IPS-18a (cell line): ENCODE data around the gene AGER.

ENCODE experiments used
- H3K27ac ChIP-seq: one replicate; pipeline ENCODE4 v1.5.1; 2013; ENCODE audit warnings: low read length
- H3K27me3 ChIP-seq: one replicate; pipeline ENCODE4 v1.6.1; 2013; ENCODE audit warnings: mild to moderate bottlenecking, low read length; ENCODE audit not compliant: control insufficient read depth, insufficient read depth
- H3K36me3 ChIP-seq: one replicate; pipeline ENCODE4 v1.6.1; 2013; ENCODE audit warnings: low read depth, low read length; ENCODE audit not compliant: control insufficient read depth
- H3K4me1 ChIP-seq: one replicate; pipeline ENCODE4 v1.6.1; 2013; ENCODE audit warnings: low read depth, low read length; ENCODE audit not compliant: control insufficient read depth
- H3K4me3 ChIP-seq: one replicate; pipeline ENCODE4 v1.5.1; 2013; ENCODE audit warnings: low read length
- H3K9ac ChIP-seq: one replicate; pipeline ENCODE4 v1.6.1; 2013; ENCODE audit warnings: mild to moderate bottlenecking, low read length, moderate library complexity
- H3K9me3 ChIP-seq: one replicate; pipeline ENCODE4 v1.6.1; 2013; ENCODE audit warnings: low read depth, low read length; ENCODE audit not compliant: control insufficient read depth

AGER gene

DNA sequence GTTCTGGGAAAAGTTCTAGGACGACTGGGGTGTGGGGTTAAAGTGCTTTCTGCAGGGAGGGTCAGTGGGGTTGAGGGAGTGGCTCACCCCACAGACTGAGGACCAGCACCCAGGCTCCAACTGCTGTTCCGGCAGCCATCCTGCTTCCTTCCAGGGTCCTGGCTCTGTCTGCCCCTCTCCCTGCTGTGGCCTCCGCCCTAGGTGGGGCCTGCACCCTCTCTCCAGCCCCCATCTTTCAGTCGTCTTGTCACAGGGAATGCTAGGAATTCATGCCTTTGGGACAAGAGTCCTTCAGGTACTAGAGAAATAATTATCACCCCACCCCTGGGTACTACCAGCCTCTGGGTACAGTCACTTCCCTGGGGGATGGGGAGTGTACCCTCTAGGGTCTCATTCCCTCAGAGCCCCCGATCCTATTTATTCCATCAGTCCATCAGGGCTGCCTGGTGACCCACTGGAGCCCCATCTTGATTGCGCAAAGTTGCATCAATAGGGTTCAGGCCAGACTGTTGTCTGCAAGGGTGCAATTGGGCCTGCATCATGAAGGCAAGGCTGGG lies at the start of gene AGER:
TSS of gene AGER (minus strand) at position 170 of the 557 bp plus-strand sequence. CDS start at position 139, 31 bp downstream.
- Histone ChIP-seq H3K4me1 (peaks cover 8% of the 10 kb centered on the region), H3K27me3 (no peaks in the 10 kb centered on the region), H3K36me3 (peaks cover 32% of the 10 kb centered on the region), H3K9me3 (no peaks in the 10 kb centered on the region), H3K9ac (no peak within 1 kb of the TSS), H3K4me3 (no peak within 1 kb of the TSS), H3K27ac (no peak within 1 kb of the TSS)

DNA sequence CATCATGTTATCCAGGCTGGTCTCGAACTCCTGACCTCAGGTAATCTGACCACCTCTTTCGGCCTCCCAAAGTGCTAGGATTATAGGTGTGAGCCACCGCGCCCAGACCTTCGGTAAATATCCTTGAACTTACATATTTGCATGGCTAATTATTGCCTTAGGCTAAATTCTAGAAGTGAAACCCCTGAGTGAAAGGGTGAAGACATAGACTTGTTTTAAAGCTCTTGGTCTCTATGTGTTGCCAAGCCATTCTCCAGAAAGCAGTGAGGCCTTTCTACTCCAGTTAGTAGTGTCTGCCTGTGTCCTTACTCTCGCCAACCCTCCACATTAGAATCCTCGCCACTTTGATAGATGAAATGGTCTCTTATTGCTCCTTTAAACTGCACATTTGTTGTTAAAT lies 42.4 kb upstream of the AGER start:
- no peaks in the 10 kb centered on the region for H3K27me3 ChIP-seq
- H3K4me3 ChIP-seq, result no peak overlapping the region
- no peaks in the 10 kb centered on the region for H3K9me3 ChIP-seq
- no peaks in the 10 kb centered on the region for H3K4me1 ChIP-seq
- no peaks in the 10 kb centered on the region for H3K36me3 ChIP-seq
- no peak overlapping the region for H3K27ac ChIP-seq
- no peak overlapping the region for H3K9ac ChIP-seq

DNA sequence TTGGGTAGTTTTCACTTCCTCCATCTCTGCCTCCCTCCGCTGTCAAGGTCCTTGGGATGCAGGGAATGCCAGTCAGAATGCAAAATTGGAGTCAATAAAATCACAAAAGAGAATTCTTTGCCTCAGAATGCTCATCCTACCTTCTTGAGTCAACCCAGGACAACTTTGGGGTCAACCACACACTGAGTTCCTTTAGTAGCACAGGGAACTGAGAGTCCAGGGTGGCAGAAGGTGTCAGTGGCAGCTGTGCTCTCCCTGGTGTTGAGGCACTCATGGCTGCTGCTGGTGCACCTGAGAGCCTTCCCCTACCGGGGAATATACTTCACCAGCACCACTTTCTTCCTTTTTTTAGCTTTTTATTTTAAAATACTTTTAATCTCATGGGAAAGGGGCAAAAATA lies 40.6 kb upstream of the AGER start:
- Histone ChIP-seq H3K4me3 (no peak overlapping the region), H3K9me3 (no peaks in the 10 kb centered on the region), H3K4me1 (no peaks in the 10 kb centered on the region), H3K9ac (no peak overlapping the region), H3K27ac (no peak overlapping the region), H3K36me3 (no peaks in the 10 kb centered on the region), H3K27me3 (no peaks in the 10 kb centered on the region)

DNA sequence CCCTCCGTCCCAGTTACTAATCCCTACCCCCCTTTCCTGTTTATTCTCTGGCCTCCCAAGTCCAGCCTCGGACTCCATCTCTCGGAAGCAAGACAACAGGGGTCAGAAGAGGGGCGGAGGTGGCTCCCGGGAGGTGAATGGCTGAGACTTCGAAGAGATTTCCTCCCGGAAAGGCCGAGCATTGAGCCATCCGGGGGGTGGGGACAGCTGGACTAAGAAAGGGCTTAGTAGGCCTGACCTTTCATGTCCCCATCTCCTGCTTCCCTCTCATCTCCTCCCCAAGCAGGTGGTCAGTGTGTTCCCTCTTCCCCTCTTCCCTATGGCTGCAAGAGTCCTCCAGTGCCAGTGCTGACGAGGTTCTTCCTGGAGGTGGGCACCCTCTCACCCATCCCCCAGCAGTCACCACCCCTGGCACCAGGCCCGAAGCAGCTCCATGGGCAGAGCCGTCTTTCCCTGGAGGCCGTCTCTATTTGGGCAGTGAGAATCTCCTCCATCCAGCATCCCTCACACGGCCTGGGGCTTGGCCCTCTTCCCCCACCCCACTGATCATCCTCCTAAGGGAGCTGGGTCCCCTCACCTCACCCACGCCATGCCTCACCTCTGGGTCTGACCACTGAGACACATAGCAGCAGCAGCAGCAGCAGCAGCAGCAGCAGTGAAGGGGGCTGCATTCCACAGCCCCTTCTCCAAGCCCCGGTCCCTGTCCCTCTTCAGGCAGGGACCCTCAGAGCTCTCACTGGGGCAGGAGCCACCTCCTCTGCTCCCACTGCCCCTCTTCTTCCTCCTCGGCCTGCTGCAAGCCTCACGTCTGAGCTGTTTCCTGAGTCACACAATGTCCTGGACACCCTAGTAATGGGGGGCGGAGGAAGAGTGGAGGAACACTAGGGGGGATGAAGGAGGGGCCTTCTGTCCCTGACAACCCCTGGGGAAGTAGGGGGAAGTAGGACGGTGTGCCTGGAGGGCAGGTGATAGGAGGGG lies 39.5 kb upstream of the AGER start, which contains the start of gene NOTCH4:
TSS of gene NOTCH4 (minus strand) at position 810 of the 978 bp plus-strand sequence. CDS start at position 671, 139 bp downstream.
- Histone ChIP-seq H3K4me3 (no peak within 1 kb of the TSS), H3K9ac (no peak within 1 kb of the TSS), H3K36me3 (no peaks in the 10 kb centered on the region), H3K27ac (no peak within 1 kb of the TSS), H3K27me3 (no peaks in the 10 kb centered on the region), H3K9me3 (no peaks in the 10 kb centered on the region), H3K4me1 (no peaks in the 10 kb centered on the region)

DNA sequence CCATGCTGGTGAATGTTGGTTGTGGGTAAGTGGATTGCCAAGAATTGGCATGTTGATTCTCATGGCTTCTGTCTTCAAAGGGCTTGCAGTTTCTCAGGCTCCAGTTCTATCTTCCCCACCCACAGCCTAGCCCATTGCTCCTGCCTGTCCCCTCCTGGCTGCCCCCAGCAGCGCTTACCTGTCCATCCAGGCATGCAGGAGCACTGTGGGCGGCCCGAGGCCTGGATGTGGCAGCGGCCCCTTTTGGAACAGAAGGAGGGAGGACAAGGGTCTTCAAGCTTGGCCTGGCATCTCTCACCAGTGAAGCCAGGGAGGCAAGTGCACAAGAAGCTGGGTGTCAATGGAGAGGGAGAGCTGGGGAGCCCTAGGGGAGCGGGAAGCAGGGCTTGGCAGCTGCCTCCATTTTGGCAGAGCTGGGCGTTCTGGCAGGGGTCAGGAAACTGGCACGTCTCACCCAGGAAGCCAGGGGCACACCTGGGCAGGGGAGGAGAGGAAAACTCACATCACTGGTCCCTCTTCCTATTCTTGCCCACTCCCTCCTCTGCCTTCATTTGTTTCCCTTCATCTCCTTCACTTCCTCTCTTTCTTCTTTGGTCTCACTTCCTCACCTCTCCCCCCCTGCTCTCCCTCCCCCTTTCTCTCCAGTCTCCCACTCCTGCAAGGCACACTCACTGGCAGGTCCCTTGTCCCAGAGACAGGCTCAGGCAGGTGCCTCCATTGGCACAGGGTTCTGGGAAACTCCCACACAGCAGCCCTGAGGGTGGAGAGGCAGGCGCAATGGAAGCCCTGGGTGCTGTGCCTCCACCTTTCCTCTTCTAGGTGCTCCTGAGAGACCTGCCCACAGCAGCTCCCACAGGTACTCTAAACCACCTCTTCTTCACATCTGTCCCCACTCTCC lies 38.5 kb upstream of the AGER start:
- Histone ChIP-seq H3K27me3 (no peaks in the 10 kb centered on the region), H3K9ac (no peak overlapping the region)

DNA sequence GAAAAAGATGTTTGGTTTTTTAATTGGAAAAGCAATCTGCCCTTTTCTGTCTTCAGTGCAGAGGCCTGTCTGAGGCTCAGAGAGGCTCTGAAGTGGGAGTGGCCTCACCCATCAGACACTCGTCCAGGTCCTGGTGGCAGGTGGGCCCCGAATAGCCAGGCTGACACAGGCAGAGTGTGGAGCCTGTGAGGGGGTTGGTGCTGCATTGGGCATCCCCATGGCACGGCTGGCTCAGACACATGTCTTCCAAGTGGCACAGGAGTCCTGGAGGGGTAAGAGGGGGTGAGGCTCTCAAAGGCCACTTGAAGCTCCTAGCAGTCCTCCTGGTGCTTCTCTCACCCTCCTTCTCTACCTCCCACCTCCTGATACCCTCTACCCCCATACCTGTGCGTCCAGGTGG lies 36.0 kb upstream of the AGER start:
- Histone ChIP-seq H3K9ac (no peak overlapping the region), H3K4me1 (no peaks in the 10 kb centered on the region), H3K4me3 (no peak overlapping the region), H3K27ac (no peak overlapping the region), H3K36me3 (no peaks in the 10 kb centered on the region), H3K27me3 (no peaks in the 10 kb centered on the region), H3K9me3 (no peaks in the 10 kb centered on the region)

More for the DNA sequence above, 38.5 kb upstream of the AGER start:
- Histone ChIP-seq H3K36me3 (no peaks in the 10 kb centered on the region), H3K9me3 (no peaks in the 10 kb centered on the region), H3K27ac (no peak overlapping the region), H3K4me3 (no peak overlapping the region), H3K4me1 (no peaks in the 10 kb centered on the region)

DNA sequence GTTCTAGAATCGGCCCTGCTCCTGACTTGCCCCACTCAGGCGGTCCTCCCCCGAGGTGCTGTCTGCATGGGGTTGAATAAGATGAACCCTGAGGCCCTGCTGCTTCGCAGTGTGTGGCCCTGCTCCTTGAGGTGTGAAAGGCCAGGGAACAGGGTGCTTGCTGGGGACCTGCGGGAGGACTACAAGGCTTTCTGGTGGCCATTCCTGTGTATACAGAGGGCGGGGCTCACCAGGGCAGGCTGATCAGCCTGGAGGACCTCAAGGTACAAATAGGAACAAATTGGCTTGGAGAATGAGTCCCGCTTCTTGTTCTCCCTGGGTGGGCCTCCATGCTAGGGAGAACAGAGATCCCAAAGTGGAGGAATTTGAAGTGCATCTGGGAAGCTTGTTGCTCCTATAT lies 34.1 kb upstream of the AGER start:
- Histone ChIP-seq H3K9ac (no peak overlapping the region), H3K4me1 (no peaks in the 10 kb centered on the region), H3K27ac (no peak overlapping the region), H3K9me3 (no peaks in the 10 kb centered on the region), H3K36me3 (no peaks in the 10 kb centered on the region), H3K4me3 (no peak overlapping the region), H3K27me3 (no peaks in the 10 kb centered on the region)

DNA sequence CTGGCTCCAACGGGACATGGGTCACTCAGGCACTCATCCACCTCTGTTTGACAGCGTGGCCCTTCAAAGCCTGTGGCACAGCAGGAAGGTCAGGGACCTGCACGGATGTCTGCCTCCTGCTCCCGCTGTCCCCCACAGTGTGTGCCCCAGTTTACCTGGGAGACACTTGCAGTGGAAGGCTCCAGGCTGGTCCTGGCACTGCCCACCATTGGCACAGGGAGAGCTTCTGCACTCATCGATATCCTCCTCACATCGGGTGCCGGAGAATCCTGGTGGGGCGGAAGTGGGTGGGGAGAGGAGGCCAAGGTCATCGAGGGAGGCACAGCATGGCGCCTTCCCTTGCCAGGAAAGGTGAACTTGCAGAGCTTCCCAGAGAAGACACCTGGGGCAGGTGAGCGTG lies 32.9 kb upstream of the AGER start:
- Histone ChIP-seq H3K4me3 (no peak overlapping the region), H3K9me3 (no peaks in the 10 kb centered on the region), H3K9ac (no peak overlapping the region), H3K36me3 (no peaks in the 10 kb centered on the region), H3K4me1 (no peaks in the 10 kb centered on the region), H3K27ac (no peak overlapping the region), H3K27me3 (no peaks in the 10 kb centered on the region)

DNA sequence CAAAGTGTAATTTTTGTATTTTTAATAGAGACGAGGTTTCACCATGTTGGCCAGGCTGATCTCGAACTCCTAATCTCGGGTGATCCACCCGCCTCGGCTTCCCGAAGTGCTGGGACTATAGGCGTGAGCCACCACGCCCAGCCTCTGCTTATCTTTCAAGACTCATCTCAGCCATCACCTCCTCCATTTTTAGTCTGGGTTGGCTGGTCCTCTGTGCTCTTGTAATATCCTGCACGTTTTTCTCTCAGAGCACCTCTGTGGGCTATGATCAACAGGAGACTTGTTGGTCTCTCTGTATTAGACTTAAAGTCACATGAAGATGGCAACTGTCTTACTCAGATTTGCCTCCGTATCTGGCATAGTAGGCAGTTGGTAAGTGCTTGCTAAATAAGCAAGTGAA lies 32.2 kb upstream of the AGER start:
- H3K4me1 ChIP-seq, result no peaks in the 10 kb centered on the region
- no peak overlapping the region for H3K9ac ChIP-seq
- no peaks in the 10 kb centered on the region for H3K9me3 ChIP-seq
- no peak overlapping the region for H3K4me3 ChIP-seq
- no peak overlapping the region for H3K27ac ChIP-seq
- no peaks in the 10 kb centered on the region for H3K36me3 ChIP-seq
- no peaks in the 10 kb centered on the region for H3K27me3 ChIP-seq

DNA sequence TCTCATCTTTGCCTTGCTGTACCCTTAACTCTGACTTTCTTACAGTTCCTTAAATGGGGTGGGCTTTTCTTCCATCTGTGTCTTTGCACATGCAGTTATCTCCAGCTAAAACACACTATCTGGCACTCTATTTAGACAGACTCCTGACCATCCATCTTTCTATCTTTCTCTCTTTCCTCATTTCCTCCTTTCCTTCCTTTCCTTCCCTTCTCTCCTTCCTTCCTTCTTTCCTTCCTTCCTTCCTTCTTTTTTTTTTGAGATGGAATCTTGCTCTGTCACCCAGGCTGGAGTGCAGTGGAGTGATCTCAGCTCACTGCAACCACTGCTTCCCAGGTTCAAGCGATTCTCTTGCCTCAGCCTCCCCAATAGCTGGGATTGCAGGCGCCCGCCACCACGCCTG lies 31.6 kb upstream of the AGER start:
- H3K27me3 ChIP-seq, result no peaks in the 10 kb centered on the region
- no peaks in the 10 kb centered on the region for H3K4me1 ChIP-seq
- H3K4me3 ChIP-seq, result no peak overlapping the region

DNA sequence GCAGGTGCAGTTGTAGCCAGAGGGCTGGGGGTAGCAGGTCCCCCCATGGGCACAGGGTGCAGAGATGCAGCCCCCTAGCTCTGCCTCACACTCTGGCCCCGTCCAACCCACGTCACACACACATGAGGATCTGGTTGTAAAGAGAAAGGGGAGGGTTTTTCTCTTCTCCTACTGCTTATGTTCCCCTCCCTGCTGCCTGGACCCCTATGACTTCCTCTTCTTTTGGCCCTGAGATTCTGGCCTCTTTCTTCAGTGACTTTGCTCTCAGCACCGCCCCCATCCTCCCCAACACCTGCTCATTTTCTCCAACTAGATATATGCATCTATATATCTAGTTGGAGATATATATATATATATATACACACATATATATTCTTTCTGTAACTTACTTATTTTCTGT lies 30.1 kb upstream of the AGER start:
- no peak overlapping the region for H3K9ac ChIP-seq

More for the DNA sequence above, 31.6 kb upstream of the AGER start:
- Histone ChIP-seq H3K9ac (no peak overlapping the region), H3K9me3 (no peaks in the 10 kb centered on the region), H3K36me3 (no peaks in the 10 kb centered on the region), H3K27ac (no peak overlapping the region)

More for the DNA sequence above, 30.1 kb upstream of the AGER start:
- Histone ChIP-seq H3K9me3 (no peaks in the 10 kb centered on the region), H3K36me3 (no peaks in the 10 kb centered on the region), H3K27me3 (no peaks in the 10 kb centered on the region), H3K4me3 (no peak overlapping the region), H3K4me1 (no peaks in the 10 kb centered on the region), H3K27ac (no peak overlapping the region)
